Measurements from ENCODE around the gene ENOX1. TPM values are rescaled to one million over a fixed set of nuclear protein-coding genes. Genes with fewer than 3 reads are reported as not detected.

Gene ENOX1
- polyA plus RNA-seq, 6 donors from 2014 or later, result not detected

DNA sequence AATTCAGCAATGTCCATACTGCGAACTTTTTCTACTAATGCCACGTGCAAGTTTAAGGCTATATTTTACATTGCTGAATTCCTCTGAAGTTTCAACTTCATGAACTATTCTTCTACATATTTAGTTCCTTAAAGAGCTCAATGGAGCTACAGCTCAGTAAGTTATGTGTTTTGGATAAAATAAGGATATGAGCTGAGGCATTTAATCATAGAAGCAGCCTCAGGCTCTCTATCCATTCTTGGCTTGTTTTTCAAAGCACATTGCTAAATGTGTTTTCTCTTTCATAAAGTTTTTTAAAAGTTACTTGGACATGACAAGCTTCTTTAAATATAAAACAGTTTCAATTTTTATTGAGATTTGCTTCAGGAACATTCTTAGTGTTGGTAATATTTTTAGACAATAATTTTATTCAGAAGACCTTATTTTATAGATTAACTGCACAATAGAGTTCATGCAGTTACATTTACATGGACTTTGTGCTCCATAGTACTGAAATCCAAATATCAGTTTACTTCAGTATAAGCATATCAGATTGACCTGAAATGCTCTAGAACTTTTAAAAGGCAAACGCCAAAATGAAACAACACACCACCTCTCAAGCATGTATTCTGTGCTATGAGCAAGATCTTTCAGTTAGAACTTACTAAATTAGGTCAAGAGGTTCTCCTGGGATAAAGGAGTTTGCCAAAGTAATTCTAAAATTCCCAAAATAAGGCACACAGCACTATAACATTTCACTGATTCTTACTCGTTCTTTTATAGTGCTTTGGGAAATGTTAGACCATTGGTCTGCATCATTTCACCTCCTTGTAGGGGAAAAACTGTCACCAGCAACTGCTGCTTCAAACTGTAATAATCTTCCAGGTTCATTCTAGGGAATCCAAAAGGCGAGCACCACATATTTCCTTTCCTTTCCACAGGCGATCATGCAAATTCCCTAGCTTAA lies 275.5 kb downstream of the ENOX1 start:
- ATAC-seq (ENCODE audit: low read depth in 2 of 2) (no peak), DNase-seq (no peak)
- Mint-ChIP-seq H3K9me3 (no peaks in the 10 kb centered on the region), H3K4me3 (no peak overlapping the region), H3K36me3 (no peaks in the 10 kb centered on the region), H3K4me1 (no peaks in the 10 kb centered on the region), H3K27ac (no peak overlapping the region), H3K27me3 (no peaks in the 10 kb centered on the region)

GRCh38 chr13:43495732-43496131 lies 291.0 kb downstream of the ENOX1 start:
- no peak overlapping the region for H3K4me3 Mint-ChIP-seq
- peaks cover 6 to 8% of the 10 kb centered on the region in 2 donors for H3K36me3 Mint-ChIP-seq
- peaks cover 0 to 14% (median 7%) of the 10 kb centered on the region in 7 donors for H3K9me3 Mint-ChIP-seq
- no peaks in the 10 kb centered on the region for H3K4me1 Mint-ChIP-seq
- H3K27me3 Mint-ChIP-seq, result peaks cover 0 to 12% (median 6%) of the 10 kb centered on the region in 3 donors
- H3K27ac Mint-ChIP-seq, result no peak overlapping the region
- no peak for DNase-seq
- no peak for ATAC-seq (ENCODE audit: low read depth in 2 of 2)

GRCh38 chr13:43494206-43494605 lies 292.6 kb downstream of the ENOX1 start:
- no peaks in the 10 kb centered on the region for H3K36me3 Mint-ChIP-seq
- DNase-seq (no peak), ATAC-seq (ENCODE audit: low read depth in 2 of 2) (no peak)
- H3K4me1 Mint-ChIP-seq, result no peaks in the 10 kb centered on the region
- peaks cover 0 to 5% (median 0%) of the 10 kb centered on the region in 7 donors for H3K9me3 Mint-ChIP-seq
- H3K27me3 Mint-ChIP-seq, result peaks cover 0 to under 1% (median 0%) of the 10 kb centered on the region in 3 donors
- H3K27ac Mint-ChIP-seq, result no peak overlapping the region
- H3K4me3 Mint-ChIP-seq, result no peak overlapping the region

- DNase-seq, result no peak
- Mint-ChIP-seq H3K4me3 (no peak overlapping the region), H3K9me3 (peaks cover 0 to 2% (median 0%) of the 10 kb centered on the region in 7 donors), H3K27me3 (peaks cover 0 to 3% (median 0%) of the 10 kb centered on the region in 3 donors), H3K4me1 (no peaks in the 10 kb centered on the region), H3K36me3 (no peaks in the 10 kb centered on the region), H3K27ac (no peak overlapping the region)
- no peak for ATAC-seq (ENCODE audit: low read depth in 2 of 2)
These were observed 293.2 kb downstream of the ENOX1 start for GRCh38 chr13:43493496-43494000.

- H3K27ac Mint-ChIP-seq, result no peak overlapping the region
- peaks cover 0 to 3% (median 0%) of the 10 kb centered on the region in 3 donors for H3K27me3 Mint-ChIP-seq
- H3K4me1 Mint-ChIP-seq, result no peaks in the 10 kb centered on the region
- DNase-seq, result no peak
- peaks cover 0 to 2% (median 0%) of the 10 kb centered on the region in 7 donors for H3K9me3 Mint-ChIP-seq
- no peak for ATAC-seq (ENCODE audit: low read depth in 2 of 2)
- no peak overlapping the region for H3K4me3 Mint-ChIP-seq
- no peaks in the 10 kb centered on the region for H3K36me3 Mint-ChIP-seq
These were observed 294.0 kb downstream of the ENOX1 start for GRCh38 chr13:43492745-43493144.

DNA sequence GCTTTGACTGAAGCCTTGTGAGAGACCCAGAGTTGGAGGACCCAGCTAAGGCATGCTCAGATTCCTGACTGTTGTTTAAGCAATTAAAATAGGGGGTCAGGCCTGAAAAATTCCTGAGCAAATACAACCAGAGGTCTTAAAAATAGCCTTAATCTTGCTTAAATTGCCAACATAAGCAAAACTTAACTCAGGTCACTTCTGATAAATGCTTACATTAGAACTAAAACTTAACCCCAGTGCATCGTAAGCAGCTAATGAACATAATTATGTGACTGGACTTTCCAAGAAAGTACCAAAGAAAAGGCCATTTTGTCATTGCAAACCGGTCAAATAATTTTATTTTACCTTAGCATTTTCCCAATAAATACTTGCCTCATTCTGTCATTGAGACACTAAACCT lies 294.5 kb downstream of the ENOX1 start:
- no peak overlapping the region for H3K4me3 Mint-ChIP-seq

GRCh38 chr13:43489233-43489632 lies 297.5 kb downstream of the ENOX1 start:
- Mint-ChIP-seq H3K4me1 (no peaks in the 10 kb centered on the region), H3K4me3 (no peak overlapping the region), H3K27ac (no peak overlapping the region), H3K9me3 (peaks cover 0 to 2% (median 0%) of the 10 kb centered on the region in 7 donors), H3K36me3 (no peaks in the 10 kb centered on the region), H3K27me3 (peaks cover 0 to 3% (median 0%) of the 10 kb centered on the region in 3 donors)
- DNase-seq, result no peak
- ATAC-seq (ENCODE audit: low read depth in 2 of 2), result no peak

More for the DNA sequence above, 294.5 kb downstream of the ENOX1 start:
- Mint-ChIP-seq H3K27ac (no peak overlapping the region), H3K27me3 (peaks cover 0 to 3% (median 0%) of the 10 kb centered on the region in 3 donors), H3K4me1 (no peaks in the 10 kb centered on the region), H3K36me3 (no peaks in the 10 kb centered on the region), H3K9me3 (peaks cover 0 to 2% (median 0%) of the 10 kb centered on the region in 7 donors)
- DNase-seq (no peak), ATAC-seq (ENCODE audit: low read depth in 2 of 2) (no peak)

- Mint-ChIP-seq H3K9me3 (peaks cover 0 to under 1% (median 0%) of the 10 kb centered on the region in 7 donors), H3K27me3 (peaks cover 0 to 3% (median 0%) of the 10 kb centered on the region in 3 donors), H3K4me1 (no peaks in the 10 kb centered on the region)
These were observed 298.9 kb downstream of the ENOX1 start for GRCh38 chr13:43487885-43488284.

GRCh38 chr13:43487461-43487860 lies 299.3 kb downstream of the ENOX1 start:
- Mint-ChIP-seq H3K9me3 (no peaks in the 10 kb centered on the region), H3K36me3 (no peaks in the 10 kb centered on the region), H3K4me1 (no peaks in the 10 kb centered on the region), H3K4me3 (no peak overlapping the region), H3K27me3 (peaks cover 0 to 3% (median 0%) of the 10 kb centered on the region in 3 donors), H3K27ac (no peak overlapping the region)
- no peak for DNase-seq
- ATAC-seq (ENCODE audit: low read depth in 2 of 2), result no peak

More at GRCh38 chr13:43487885-43488284, 298.9 kb downstream of the ENOX1 start:
- H3K36me3 Mint-ChIP-seq, result no peaks in the 10 kb centered on the region
- no peak for ATAC-seq (ENCODE audit: low read depth in 2 of 2)
- H3K27ac Mint-ChIP-seq, result no peak overlapping the region
- DNase-seq, result no peak
- no peak overlapping the region for H3K4me3 Mint-ChIP-seq

DNA sequence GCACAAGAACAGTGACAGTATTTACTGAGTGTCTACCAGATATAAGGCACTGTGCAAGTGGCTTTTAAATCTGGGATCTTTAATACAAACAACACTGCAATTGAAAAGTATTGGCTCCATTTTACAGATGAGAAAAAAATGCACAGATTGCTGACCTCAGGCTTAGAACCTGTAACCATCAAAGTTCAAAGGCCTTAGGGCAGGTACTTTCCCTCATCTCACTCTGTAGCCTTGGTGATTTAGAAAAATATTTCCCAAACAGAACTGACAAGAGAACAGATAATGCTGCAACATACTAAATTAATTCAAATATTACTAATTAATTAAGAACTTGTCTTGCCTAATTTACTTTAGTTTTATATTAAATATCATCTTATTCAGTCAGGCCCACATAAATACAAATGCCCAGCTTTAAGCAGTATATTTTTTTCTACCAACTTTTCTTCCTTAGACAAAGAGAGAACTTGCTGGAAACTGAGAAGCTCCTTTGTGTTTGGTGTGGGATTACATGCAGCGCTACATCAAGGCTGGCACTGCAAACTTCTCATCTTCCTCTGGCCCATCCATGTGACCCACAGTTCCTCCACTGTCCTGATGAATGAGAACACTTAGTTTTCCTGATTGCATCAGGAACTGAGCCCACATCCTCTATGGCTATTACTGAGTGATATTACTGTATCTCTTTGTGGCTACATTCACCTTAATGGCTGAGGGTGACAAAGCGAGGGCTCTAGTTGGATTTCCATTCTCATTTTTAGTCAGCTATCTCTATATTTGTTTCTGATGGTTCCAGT lies 302.1 kb downstream of the ENOX1 start:
- Mint-ChIP-seq H3K36me3 (no peaks in the 10 kb centered on the region), H3K27me3 (peaks cover 0 to 3% (median 0%) of the 10 kb centered on the region in 3 donors), H3K4me1 (no peaks in the 10 kb centered on the region), H3K27ac (no peak overlapping the region), H3K9me3 (no peaks in the 10 kb centered on the region), H3K4me3 (no peak overlapping the region)
- ATAC-seq (ENCODE audit: low read depth in 2 of 2), result no peak
- no peak for DNase-seq

- no peak for DNase-seq
- Mint-ChIP-seq H3K27me3 (peaks cover 0 to 3% (median 0%) of the 10 kb centered on the region in 3 donors), H3K4me1 (no peaks in the 10 kb centered on the region), H3K9me3 (no peaks in the 10 kb centered on the region), H3K4me3 (no peak overlapping the region), H3K27ac (no peak overlapping the region), H3K36me3 (no peaks in the 10 kb centered on the region)
- ATAC-seq (ENCODE audit: low read depth in 2 of 2), result no peak
These were observed 302.8 kb downstream of the ENOX1 start for GRCh38 chr13:43483930-43484329.

- ATAC-seq (ENCODE audit: low read depth in 2 of 2) (no peak), DNase-seq (no peak)
- H3K36me3 Mint-ChIP-seq, result no peaks in the 10 kb centered on the region
- H3K4me1 Mint-ChIP-seq, result no peaks in the 10 kb centered on the region
- H3K9me3 Mint-ChIP-seq, result no peaks in the 10 kb centered on the region
- no peaks in the 10 kb centered on the region for H3K27me3 Mint-ChIP-seq
- H3K4me3 Mint-ChIP-seq, result no peak overlapping the region
- H3K27ac Mint-ChIP-seq, result no peak overlapping the region
These were observed 304.1 kb downstream of the ENOX1 start for GRCh38 chr13:43482641-43483040.

DNA sequence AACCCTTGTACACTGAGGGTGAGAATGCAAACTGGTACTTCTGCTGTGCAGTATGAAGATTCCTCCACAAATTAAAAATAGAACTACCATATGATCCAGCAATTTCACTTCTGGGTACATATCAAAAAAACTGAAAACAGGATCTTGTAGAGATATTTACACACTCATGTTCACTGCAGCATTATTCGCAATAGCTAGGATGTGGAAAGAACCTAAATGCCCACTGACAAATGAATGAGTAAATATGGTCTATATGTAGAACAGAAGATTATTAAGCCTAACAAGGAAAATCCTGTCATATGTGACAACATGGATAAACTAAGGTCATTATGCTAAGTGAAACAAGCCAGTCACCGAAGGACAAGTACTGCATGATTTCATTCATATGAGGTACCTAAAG lies 304.7 kb downstream of the ENOX1 start:
- Mint-ChIP-seq H3K36me3 (no peaks in the 10 kb centered on the region), H3K27me3 (no peaks in the 10 kb centered on the region)

More for the DNA sequence above, 304.7 kb downstream of the ENOX1 start:
- Mint-ChIP-seq H3K4me3 (no peak overlapping the region), H3K9me3 (no peaks in the 10 kb centered on the region), H3K4me1 (no peaks in the 10 kb centered on the region), H3K27ac (no peak overlapping the region)
- no peak for DNase-seq
- ATAC-seq (ENCODE audit: low read depth in 2 of 2), result no peak
